ENCODE results near the gene IL17RD. TPM values are rescaled to one million over a fixed set of nuclear protein-coding genes. Genes with fewer than 3 reads are reported as not detected.

IL17RD gene
- 0.02 TPM in 1 of 2 replicates, not detected in the other for total RNA-seq

GRCh38 chr3:57164657-57165573, at the start of gene IL17RD:
TSS of gene IL17RD (minus strand) at chr3:57165353. CDS start at chr3:57165286, 67 bp downstream.
- intact Hi-C loops (cut with micrococcal nuclease): loop anchor here (1.0 kb wide), 1 partner anchor 392 kb away; no protein-coding TSS in a partner anchor

DNA sequence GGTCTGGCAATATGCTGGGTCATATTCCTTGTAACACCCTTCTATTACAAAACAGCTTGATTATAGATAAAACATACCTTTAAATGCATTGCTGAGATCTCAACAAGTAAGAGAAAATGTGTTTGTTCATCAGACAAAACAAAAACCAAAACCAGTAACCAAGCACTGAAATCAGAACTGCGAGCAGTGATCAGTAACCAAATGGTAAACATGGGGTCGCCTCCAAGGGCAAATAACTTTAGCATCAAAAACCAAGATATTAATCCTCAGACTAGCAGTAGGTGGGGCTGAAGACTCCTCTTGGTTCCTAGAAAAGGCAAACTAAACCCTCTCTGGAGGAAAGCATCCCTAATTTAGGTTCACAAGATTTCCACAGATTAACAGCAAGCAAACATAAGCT, 41.3 kb upstream of the IL17RD start:
- intact Hi-C loops (cut with micrococcal nuclease): no loop called here

- intact Hi-C loops (cut with micrococcal nuclease): no loop called here
Measured at GRCh38 chr3:57199895-57200297, 34.7 kb upstream of the IL17RD start, which contains the start of gene HESX1. TSS of gene HESX1 (minus strand) at chr3:57199978. CDS start at chr3:57199918, 60 bp downstream.

DNA sequence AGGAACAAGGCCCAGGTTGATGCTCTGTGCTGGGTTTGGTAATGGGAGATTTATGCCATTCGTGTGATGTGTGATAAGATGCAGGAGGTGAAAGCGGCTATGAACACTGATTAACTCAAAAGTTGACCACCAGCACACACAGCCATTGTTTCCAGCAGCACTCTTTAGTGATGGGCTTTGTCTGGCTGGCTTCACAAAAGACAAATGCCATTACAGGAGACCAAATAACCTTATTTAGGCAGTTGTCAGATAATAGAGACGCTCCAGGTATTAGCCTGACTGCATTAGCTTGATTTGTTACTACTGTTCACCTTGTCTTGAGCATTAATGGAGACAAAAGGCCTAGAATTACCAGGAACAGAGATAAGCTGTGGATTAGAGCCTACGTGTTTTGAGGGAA, 29.5 kb upstream of the IL17RD start:
- intact Hi-C loops (cut with micrococcal nuclease): no loop called here

GRCh38 chr3:57192028-57192427, 26.9 kb upstream of the IL17RD start:
- intact Hi-C loops (cut with micrococcal nuclease): no loop called here

- intact Hi-C loops (cut with micrococcal nuclease): no loop called here
Measured at GRCh38 chr3:57184526-57184925, 19.4 kb upstream of the IL17RD start.

DNA sequence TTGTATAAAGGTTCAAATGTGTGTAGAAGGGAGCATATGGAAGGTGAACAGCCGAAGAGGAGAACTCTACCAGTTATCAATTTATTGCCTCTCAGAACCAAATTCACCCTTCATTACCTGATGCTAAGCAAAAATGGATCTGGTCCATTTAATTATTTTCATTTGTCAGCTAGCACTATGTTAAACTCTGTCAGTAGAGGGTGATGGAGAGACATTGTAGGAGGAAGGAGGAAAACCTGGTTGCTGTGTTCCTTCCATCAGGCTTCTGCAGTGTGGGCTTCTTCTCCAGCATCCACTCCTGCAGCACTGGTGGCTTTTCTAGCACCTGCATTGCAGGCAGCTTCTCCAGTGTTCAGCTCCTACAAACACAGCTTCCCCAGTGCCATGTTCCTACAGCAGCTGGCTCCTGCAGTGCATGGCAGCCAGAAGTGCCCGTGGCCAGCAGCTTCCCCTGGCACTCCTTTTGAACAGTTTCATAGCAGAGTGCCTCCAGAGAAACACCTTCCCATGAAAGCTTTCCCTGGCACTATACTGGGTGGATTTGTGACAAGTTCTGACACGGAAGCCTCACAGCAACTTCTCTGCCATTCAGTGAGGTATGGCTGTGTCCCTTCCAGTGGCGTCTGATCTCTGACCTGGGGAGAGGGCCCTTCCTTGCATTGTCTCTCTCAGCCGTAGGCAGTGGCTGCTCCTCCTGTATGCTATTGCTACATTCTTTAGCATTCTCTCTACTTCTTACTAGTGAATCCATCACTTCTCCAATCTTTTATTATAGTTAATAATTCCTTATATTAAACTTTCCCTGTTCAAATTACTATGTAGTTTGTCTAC, 14.6 kb upstream of the IL17RD start:
- intact Hi-C loops (cut with micrococcal nuclease): loop anchor here (5.0 kb wide), 1 partner anchor 733 kb away; no protein-coding TSS in a partner anchor

DNA sequence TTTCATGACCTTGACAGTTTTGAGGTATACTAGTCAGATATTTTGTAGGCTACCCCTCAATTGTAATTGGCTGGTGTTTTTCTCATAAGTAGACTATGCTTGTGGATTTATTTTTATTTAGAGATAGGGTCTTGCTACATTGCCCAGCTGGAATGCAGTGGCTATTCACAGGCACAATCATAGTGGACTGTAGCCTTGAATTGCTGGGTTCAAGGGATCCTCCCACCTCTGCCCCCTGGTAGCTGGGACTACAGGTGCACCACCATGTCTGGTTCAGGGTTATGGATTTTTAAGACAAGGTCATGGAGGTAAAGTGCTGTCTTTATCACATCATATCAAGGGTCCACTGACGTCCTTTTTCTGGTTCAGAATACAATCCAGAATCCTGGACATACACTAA, 10.9 kb upstream of the IL17RD start:
- intact Hi-C loops (cut with micrococcal nuclease): loop anchor here (5.0 kb wide), 1 partner anchor 736 kb away; no protein-coding TSS in a partner anchor

DNA sequence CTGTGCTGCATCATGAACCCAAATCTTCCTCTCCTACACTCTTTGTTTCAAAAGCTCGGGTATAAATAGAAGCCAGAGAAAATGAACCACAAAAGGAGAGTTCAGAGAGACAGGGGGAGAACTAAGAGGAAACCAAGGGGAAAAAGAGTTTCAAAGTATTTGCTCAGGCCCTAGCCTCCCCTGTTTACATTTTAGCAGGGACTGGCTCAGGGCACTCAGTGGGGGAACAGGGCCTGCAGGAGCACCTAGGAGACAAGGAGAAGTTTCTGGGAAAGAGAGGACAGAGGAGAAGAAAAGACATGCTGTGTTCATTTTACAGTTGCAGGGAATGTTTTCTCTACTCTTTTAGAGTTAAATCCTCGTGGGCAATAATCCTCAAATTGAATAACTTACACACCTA, 8.5 kb upstream of the IL17RD start:
- intact Hi-C loops (cut with micrococcal nuclease): no loop called here

GRCh38 chr3:57170946-57171345, 5.8 kb upstream of the IL17RD start:
- intact Hi-C loops (cut with micrococcal nuclease): loop anchor here (1.0 to 2.0 kb wide), 3 partner anchors 57 to 686 kb away; partner anchors contain the start of gene PDE12

- intact Hi-C loops (cut with micrococcal nuclease): loop anchor here (1.0 to 2.0 kb wide), 3 partner anchors 58 to 687 kb away; partner anchors contain the start of gene PDE12
Measured at GRCh38 chr3:57169872-57170623, 4.9 kb upstream of the IL17RD start.

- intact Hi-C loops (cut with micrococcal nuclease): no loop called here
Measured at GRCh38 chr3:57169108-57169507, 4.0 kb upstream of the IL17RD start.

DNA sequence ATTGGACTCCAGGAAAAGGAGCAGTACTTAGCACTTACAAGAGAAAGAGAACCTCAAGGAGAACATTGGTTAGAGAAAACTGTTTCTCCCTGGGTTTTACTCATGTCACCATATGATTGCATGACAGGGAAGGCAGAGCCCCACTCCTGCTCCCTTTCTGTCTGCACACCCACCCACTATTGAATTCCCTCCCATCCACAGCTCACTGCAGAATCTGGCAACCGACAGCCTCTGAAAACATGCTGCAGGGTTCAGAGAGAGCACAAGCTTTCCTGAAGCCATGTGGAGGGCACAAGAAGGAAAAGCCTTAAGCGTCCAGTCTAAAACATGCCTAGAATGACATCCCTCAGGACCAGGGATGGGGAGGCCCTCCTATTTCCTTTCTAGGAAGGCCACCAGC, 3.0 kb upstream of the IL17RD start:
- intact Hi-C loops (cut with micrococcal nuclease): no loop called here

DNA sequence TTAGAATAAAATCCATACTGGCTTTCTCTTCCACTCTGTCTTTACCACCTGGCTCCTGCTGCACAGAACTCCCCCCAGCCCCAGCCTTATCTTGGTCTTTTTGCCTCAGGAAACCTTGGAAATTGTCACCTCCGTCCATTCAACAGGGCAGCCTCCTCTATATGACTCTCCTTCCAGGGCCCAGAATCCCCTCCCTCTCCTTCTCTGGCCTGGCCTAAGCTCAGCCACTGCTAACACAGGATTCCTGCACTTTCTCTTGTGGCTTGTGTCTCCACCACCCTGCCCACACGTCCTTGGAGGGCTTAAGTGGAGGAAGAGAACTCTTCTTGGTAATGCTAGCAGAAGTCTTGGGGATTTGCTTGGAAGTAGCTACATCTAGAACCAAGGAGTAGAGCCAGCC, 1.5 kb upstream of the IL17RD start:
- intact Hi-C loops (cut with micrococcal nuclease): no loop called here

GRCh38 chr3:57165641-57166040, 488 bp upstream of the IL17RD start:
- intact Hi-C loops (cut with micrococcal nuclease): loop anchor here (1.0 kb wide), 1 partner anchor 392 kb away; no protein-coding TSS in a partner anchor

GRCh38 chr3:57164217-57164656, 916 bp downstream of the IL17RD start:
- intact Hi-C loops (cut with micrococcal nuclease): no loop called here

DNA sequence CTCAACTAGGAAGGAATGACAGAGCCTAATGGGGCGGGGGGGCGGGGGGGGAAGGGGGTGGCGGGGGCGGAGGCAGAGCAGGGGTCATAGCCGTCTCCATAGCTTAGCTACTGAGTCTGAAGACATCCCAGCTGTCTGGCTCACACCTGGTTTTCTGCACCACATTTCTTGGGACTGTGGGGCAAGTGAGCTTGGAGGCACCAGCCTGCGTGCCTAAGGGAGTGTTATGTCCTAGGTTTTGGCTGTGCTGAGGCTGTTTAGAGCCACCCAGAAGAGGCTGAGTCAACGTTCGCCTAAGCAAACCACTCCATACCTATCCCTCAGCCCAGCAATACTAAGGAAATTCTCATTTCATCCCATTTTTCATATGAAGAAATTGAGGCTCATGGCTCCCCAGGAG, 1.4 kb downstream of the IL17RD start:
- intact Hi-C loops (cut with micrococcal nuclease): no loop called here

- intact Hi-C loops (cut with micrococcal nuclease): no loop called here
Measured at GRCh38 chr3:57161915-57162314, 3.2 kb downstream of the IL17RD start.

DNA sequence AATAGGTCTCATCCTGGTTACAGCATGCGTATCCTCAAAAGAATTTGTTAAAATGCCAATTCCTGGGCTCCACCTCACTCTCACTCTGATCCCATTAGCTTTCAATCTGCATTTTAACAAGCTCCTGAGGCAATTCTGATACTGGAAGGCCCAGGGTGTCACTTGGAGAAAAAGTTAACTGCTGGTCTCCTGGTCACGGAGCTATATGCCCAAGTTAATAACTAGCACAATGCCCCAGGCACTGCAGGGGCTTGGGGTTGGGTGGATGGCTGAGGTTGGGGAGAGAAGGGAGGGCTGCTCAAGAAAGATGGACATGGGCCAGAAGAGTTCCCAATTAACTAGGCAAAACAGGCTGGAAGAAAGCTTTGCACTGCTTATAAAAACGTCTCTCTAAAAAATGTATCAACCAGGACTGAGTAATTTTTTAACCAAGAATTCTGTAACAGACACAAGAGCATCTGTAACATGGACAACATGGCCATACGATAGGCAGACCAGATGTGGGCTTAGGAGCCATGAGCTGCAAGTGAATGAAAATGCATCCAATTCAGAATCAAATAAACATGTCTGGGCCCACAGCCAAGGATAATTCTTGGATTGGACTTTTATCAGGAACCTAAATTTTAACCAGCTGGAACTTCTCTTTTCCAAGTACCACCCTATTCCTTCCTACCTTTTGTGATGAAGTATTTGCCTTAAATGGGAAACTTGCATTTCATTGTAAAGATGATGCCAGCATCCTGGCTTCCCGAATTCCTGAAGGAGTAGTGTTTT, 4.2 kb downstream of the IL17RD start:
- intact Hi-C loops (cut with micrococcal nuclease): no loop called here
